Peyer's patch (tissue), 4 donors: Measurements from ENCODE around the gene MAML2. TPM values are rescaled to one million over a fixed set of nuclear protein-coding genes. Genes with fewer than 3 reads are reported as not detected.

Source experiments
- DNase-seq, 3 donors: peaks; one replicate each; pipeline ENCODE4 v3.0.0-alpha.2; 2017 to 2019
- H3K27ac ChIP-seq, 4 donors: fragments of 200-600 bp; sonication (generic); one replicate each; pipeline ENCODE4 v1.5.1; 2016 to 2019
- H3K27me3 ChIP-seq, 2 donors: fragments of 200-600 bp; sonication (generic); one replicate each; pipeline ENCODE4 v1.5.1; 2019
- H3K36me3 ChIP-seq, 3 donors: fragments of 200-600 bp; sonication (generic); one replicate each; pipeline ENCODE4 v1.5.1; 2016 to 2019
- H3K4me1 ChIP-seq, 4 donors: fragments of 200-600 bp; sonication (generic); one replicate each; pipeline ENCODE4 v1.5.1; 2016 to 2019
- H3K4me3 ChIP-seq, 4 donors: fragments of 200-600 bp; sonication (generic); 1 replicate in 3 of 4; 2 replicates in 1 of 4; pipeline ENCODE4 v1.5.1; 2016 to 2019; ENCODE audit warnings: mild to moderate bottlenecking in 1 of 4
- H3K9me3 ChIP-seq, 4 donors: fragments of 200-600 bp; sonication (generic); one replicate each; pipeline ENCODE4 v1.5.1; 2016 to 2019; ENCODE audit warnings: mild to moderate bottlenecking in 1 of 4
- CTCF ChIP-seq, 6 experiments: fragments of 450-650 bp in 4 of 6; fragments of 200-600 bp in 2 of 6; sonication (generic) in 1 of 6; IDR thresholded peaks; one replicate each; pipeline ENCODE4 v1.5.1; 2017 to 2019; ENCODE audit warnings: antibody characterized with exemption in 6 of 6, mild to moderate bottlenecking in 3 of 6, moderate library complexity in 1 of 6
- POLR2A ChIP-seq, 2 donors: fragments of 450-650 bp; IDR thresholded peaks; one replicate each; pipeline ENCODE4 v1.5.1; 2017; ENCODE audit warnings: antibody characterized with exemption in 2 of 2, mild to moderate bottlenecking in 2 of 2, moderate library complexity in 2 of 2
- total RNA-seq, 4 donors: library from RNA; depleted of rRNA; stranded (reverse); fragments of >200 nt; gene quantifications; one replicate each; pipeline ENCODE4 v1.1.0, GENCODE V29; 2016

MAML2 gene
- total RNA-seq, 4 donors from 2014 or later, result 8.4 to 60.2 (median 22.7) TPM

GRCh38 chr11:95984072-95984471, 358.9 kb downstream of the MAML2 start:
- peaks cover 0 to 19% (median 0%) of the 10 kb centered on the region in 3 donors for H3K36me3 ChIP-seq
- H3K27ac ChIP-seq, result no peak overlapping the region
- H3K4me1 ChIP-seq, result no peaks in the 10 kb centered on the region
- no peak overlapping the region for H3K4me3 ChIP-seq
- TF ChIP-seq CTCF (IDR thresholded peaks at IDR 0.05) (no peak), POLR2A (IDR thresholded peaks at IDR 0.05) (no peak)
- no peak for DNase-seq
- H3K27me3 ChIP-seq, result no peaks in the 10 kb centered on the region
- H3K9me3 ChIP-seq, result no peaks in the 10 kb centered on the region

GRCh38 chr11:95977534-95978174, 365.3 kb downstream of the MAML2 start:
- Histone ChIP-seq H3K9me3 (no peaks in the 10 kb centered on the region), H3K36me3 (peaks cover 0 to 19% (median 0%) of the 10 kb centered on the region in 3 donors), H3K27ac (no peak overlapping the region), H3K4me3 (no peak overlapping the region), H3K4me1 (no peaks in the 10 kb centered on the region), H3K27me3 (no peaks in the 10 kb centered on the region)
- TF ChIP-seq POLR2A (IDR thresholded peaks at IDR 0.05) (no peak), CTCF (IDR thresholded peaks at IDR 0.05) (no peak)
- DNase-seq, result no peak

DNA sequence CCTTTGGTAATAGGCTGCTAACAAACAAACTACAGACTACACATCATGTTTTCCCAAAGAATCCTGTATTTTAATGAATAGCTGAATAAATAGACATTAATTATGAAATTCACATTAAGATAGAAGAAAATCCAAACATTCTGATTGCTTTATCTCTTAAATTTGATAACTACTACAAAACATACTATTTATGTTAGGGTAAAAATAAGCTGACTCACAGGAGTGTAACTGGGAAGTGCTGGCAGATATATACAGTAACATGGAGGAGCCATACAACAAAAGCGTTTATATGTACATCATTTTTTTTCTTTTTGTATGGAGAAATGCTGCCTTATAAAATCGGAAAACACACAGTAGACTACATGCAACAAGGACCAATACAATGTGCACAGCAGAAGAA, 366.4 kb downstream of the MAML2 start:
- Histone ChIP-seq H3K27ac (no peak overlapping the region), H3K27me3 (no peaks in the 10 kb centered on the region), H3K36me3 (peaks cover 0 to 19% (median 0%) of the 10 kb centered on the region in 3 donors), H3K4me1 (no peaks in the 10 kb centered on the region), H3K4me3 (no peak overlapping the region), H3K9me3 (no peaks in the 10 kb centered on the region)
- DNase-seq, result no peak
- TF ChIP-seq POLR2A (IDR thresholded peaks at IDR 0.05) (no peak), CTCF (IDR thresholded peaks at IDR 0.05) (no peak)

DNA sequence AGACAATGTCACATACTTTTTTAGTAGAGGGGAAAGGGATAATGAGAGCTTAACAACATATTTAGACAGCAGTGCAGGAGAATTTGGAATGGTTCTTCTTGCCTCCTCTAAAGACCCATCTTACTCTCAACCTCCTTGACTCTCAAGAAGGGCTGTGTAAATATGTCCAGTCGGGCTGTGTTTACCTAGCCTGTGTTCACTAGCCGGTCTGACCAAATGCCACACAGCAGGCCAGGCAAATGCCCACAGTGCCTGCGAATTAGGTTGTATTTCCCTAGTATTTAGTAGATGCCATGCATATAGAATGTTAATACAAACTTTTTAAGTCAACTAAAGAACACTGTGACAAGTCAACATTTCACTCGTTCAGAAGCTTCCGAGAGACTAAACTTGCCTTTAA, 367.7 kb downstream of the MAML2 start:
- Histone ChIP-seq H3K4me3 (no peak overlapping the region), H3K4me1 (no peaks in the 10 kb centered on the region), H3K36me3 (peaks cover 0 to 15% (median 0%) of the 10 kb centered on the region in 3 donors), H3K27ac (no peak overlapping the region), H3K27me3 (no peaks in the 10 kb centered on the region), H3K9me3 (no peaks in the 10 kb centered on the region)
- TF ChIP-seq POLR2A (IDR thresholded peaks at IDR 0.05) (no peak), CTCF (IDR thresholded peaks at IDR 0.05) (no peak)
- DNase-seq, result no peak

DNA sequence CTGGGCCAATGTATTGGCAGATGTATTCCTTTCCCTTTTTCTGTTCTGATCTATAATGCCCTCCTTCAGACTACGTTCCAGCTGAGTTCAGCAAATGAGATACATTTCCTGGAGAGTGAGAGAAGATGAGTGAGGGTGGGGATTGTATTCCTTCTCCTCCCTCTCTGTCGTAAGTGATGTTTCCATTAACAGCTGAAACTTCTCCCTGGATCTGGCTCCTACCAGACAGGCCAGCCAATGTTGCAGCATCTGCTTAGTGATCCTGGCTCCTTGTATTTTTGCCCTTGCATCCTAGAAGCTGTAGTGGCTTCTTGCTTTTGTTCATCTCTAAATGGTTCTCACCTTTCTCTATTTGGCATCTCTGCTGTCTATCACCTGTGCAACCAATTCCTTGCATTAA, 370.9 kb downstream of the MAML2 start:
- no peaks in the 10 kb centered on the region for H3K27me3 ChIP-seq
- no peaks in the 10 kb centered on the region for H3K4me1 ChIP-seq
- H3K9me3 ChIP-seq, result no peaks in the 10 kb centered on the region
- no peaks in the 10 kb centered on the region for H3K36me3 ChIP-seq
- TF ChIP-seq CTCF (IDR thresholded peaks at IDR 0.05) (no peak), POLR2A (IDR thresholded peaks at IDR 0.05) (no peak)
- no peak for DNase-seq
- no peak overlapping the region for H3K4me3 ChIP-seq
- H3K27ac ChIP-seq, result no peak overlapping the region

DNA sequence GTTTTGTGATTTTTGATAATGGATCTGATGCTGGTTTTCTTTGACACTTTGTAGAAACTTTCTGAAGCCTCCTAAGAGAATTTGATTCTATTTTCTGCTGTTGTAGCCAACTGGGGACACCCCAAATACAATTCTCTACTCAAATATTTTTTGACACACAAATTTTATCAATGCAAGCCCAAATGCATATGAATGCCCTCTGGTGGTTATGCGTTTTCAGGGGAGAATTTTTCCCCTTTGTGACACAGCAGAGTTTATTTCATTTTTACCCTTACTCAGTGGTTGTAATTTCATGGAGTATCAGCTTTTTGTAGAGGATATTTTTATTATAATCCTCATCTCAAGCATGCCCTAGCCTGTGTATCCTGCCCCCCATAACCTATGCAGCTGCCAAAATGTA, 374.4 kb downstream of the MAML2 start:
- TF ChIP-seq POLR2A (IDR thresholded peaks at IDR 0.05), result no peak
- TF ChIP-seq CTCF (IDR thresholded peaks at IDR 0.05), result peak in 2 of 6 experiments; percentile 20 to 34
- H3K36me3 ChIP-seq, result no peaks in the 10 kb centered on the region
- H3K4me3 ChIP-seq, result no peak overlapping the region
- no peaks in the 10 kb centered on the region for H3K27me3 ChIP-seq
- H3K9me3 ChIP-seq, result no peaks in the 10 kb centered on the region
- no peak for DNase-seq
- no peak overlapping the region for H3K27ac ChIP-seq
- H3K4me1 ChIP-seq, result no peaks in the 10 kb centered on the region
